Stimulated activated CD4-positive, alpha-beta T cell treated with anti-CD3 and anti-CD28 coated beads, TNF-alpha, amount 100 ng/mL, for 48 hours (primary cell): Measurements from ENCODE around the gene RAB3B.
"Not testable (repeated sequence)": the region's sequence is repeated elsewhere in the genome, so short reads cannot be mapped to it uniquely, and the experiment has no call there.

Source experiments
- DNase-seq, 3 donors: peaks; one replicate each; pipeline ENCODE4 v3.0.0-alpha.2; 2020; ENCODE audit warnings: low read depth in 3 of 3

The RAB3B gene

GRCh38 chr1:51989582-51990477, 670 bp downstream of the RAB3B start:
- DNase-seq = no peak

GRCh38 chr1:51988254-51988653, 2.2 kb downstream of the RAB3B start:
- no peak for DNase-seq

GRCh38 chr1:51986718-51987117, 3.8 kb downstream of the RAB3B start:
- no peak for DNase-seq

- DNase-seq = no peak
Observed at GRCh38 chr1:51982161-51982560, 8.3 kb downstream of the RAB3B start.

- DNase-seq = no peak
Observed at GRCh38 chr1:51981555-51981954, 8.9 kb downstream of the RAB3B start.

GRCh38 chr1:51978099-51978498, 12.4 kb downstream of the RAB3B start:
- no peak for DNase-seq

- DNase-seq = no peak
Observed at GRCh38 chr1:51976846-51977602, 13.5 kb downstream of the RAB3B start.

GRCh38 chr1:51973587-51974474, 16.7 kb downstream of the RAB3B start:
- no peak for DNase-seq

GRCh38 chr1:51969038-51969705, 21.3 kb downstream of the RAB3B start:
- DNase-seq = no peak

- DNase-seq = no peak
Observed at GRCh38 chr1:51968632-51969031, 21.9 kb downstream of the RAB3B start.

GRCh38 chr1:51967213-51967791, 23.2 kb downstream of the RAB3B start:
- DNase-seq = not testable (repeated sequence)

GRCh38 chr1:51966559-51966958, 23.9 kb downstream of the RAB3B start:
- no peak for DNase-seq

GRCh38 chr1:51964309-51964696, 26.2 kb downstream of the RAB3B start:
- no peak for DNase-seq

GRCh38 chr1:51963592-51964308, 26.8 kb downstream of the RAB3B start:
- no peak for DNase-seq

- no peak for DNase-seq
Observed at GRCh38 chr1:51962486-51963356, 27.8 kb downstream of the RAB3B start.

- no peak for DNase-seq
Observed at GRCh38 chr1:51961954-51962353, 28.5 kb downstream of the RAB3B start.

GRCh38 chr1:51961231-51961630, 29.3 kb downstream of the RAB3B start:
- no peak for DNase-seq

GRCh38 chr1:51960262-51960661, 30.2 kb downstream of the RAB3B start:
- no peak for DNase-seq

GRCh38 chr1:51958824-51959223, 31.7 kb downstream of the RAB3B start:
- DNase-seq = no peak
